K562 (cell line): ENCODE data around the gene TMEM61. TPM values are rescaled to one million over a fixed set of nuclear protein-coding genes. Genes with fewer than 3 reads are reported as not detected.
A peak's percentile ranks its signal among the peaks of the same experiment; 100 is the strongest.

Experiments
- BRCA1 ChIP-seq, 2 experiments: fragments of 450-650 bp in 1 of 2; sonication (generic) in 1 of 2; formaldehyde crosslinking in 1 of 2; IDR thresholded peaks; 2 replicates each; pipeline versions ENCODE4 v1.5.0 to v1.6.1; 2017 to 2020; ENCODE audit warnings: mild to moderate bottlenecking in 1 of 2, missing genetic modification reagents in 1 of 2
- CBFA2T2 ChIP-seq: fragments of 450-650 bp; conservative IDR thresholded peaks from 2 replicates; pipeline ENCODE4 v1.6.1; 2017; ENCODE audit warnings: mild to moderate bottlenecking
- CLOCK ChIP-seq: fragments of 250-450 bp; sonication (Bioruptor Pico); IDR thresholded peaks from 2 replicates; pipeline ENCODE4 v1.4.0; 2020; ENCODE audit warnings: mild to moderate bottlenecking, moderate library complexity, borderline replicate concordance
- E2F3 ChIP-seq: fragments of 250-450 bp; sonication (Bioruptor Pico); IDR thresholded peaks from 2 replicates; pipeline ENCODE4 v1.4.0; 2020; ENCODE audit warnings: mild to moderate bottlenecking
- EGR1 ChIP-seq: fragments of 450-650 bp; conservative IDR thresholded peaks from 2 replicates; pipeline ENCODE4 v1.6.1; 2017; ENCODE audit warnings: mild to moderate bottlenecking
- ESRRA ChIP-seq: fragments of 450-650 bp; IDR thresholded peaks from 2 replicates; pipeline ENCODE4 v1.6.1; 2014; ENCODE audit warnings: low read depth, mild to moderate bottlenecking, moderate library complexity, borderline replicate concordance
- FOXJ2 ChIP-seq: fragments of 200-800 bp; sonication (Bioruptor generic); IDR thresholded peaks from 2 replicates; pipeline ENCODE4 v1.6.1; 2016; ENCODE audit warnings: missing genetic modification characterization, missing compliant biosample characterization
- GABPA ChIP-seq: fragments of 200-800 bp; sonication (Bioruptor generic); conservative IDR thresholded peaks from 2 replicates; pipeline ENCODE4 v1.6.1; 2016; ENCODE audit warnings: low read depth, missing genetic modification characterization, missing compliant biosample characterization
- JUND ChIP-seq, 2 experiments: IDR thresholded peaks; 2 replicates in 1 of 2; 3 replicates in 1 of 2; pipeline ENCODE4 v1.6.1; 2011; ENCODE audit warnings: borderline replicate concordance in 2 of 2, low read depth in 2 of 2, low read length in 2 of 2, improper control_type of control experiment in 1 of 2, missing biosample characterization in 1 of 2, missing genetic modification characterization in 1 of 2, missing genetic modification reagents in 1 of 2
- PHF20 ChIP-seq: fragments of 450-650 bp; IDR thresholded peaks from 2 replicates; pipeline ENCODE4 v1.6.1; 2018; ENCODE audit not compliant: partially characterized antibody
- TBL1XR1 ChIP-seq, 2 experiments: IDR thresholded peaks; 2 replicates each; pipeline ENCODE4 v1.6.1; 2012; ENCODE audit warnings: improper control_type of control experiment in 2 of 2, low read length in 2 of 2, mild to moderate bottlenecking in 1 of 2
- THRAP3 ChIP-seq: fragments of 450-650 bp; IDR thresholded peaks from 2 replicates; pipeline ENCODE4 v1.6.1; 2016; ENCODE audit warnings: mild to moderate bottlenecking, inconsistent platforms, borderline replicate concordance
- ZBTB12 ChIP-seq: fragments of 250-450 bp; sonication (Bioruptor Pico); IDR thresholded peaks from 2 replicates; pipeline ENCODE4 v1.4.0; 2020
- polyA plus RNA-seq, 8 experiments: library from polyadenylated mRNA; depleted of rRNA in 4 of 8; stranded (reverse) in 5 of 8; unstranded in 3 of 8; fragments of >200 nt; fragmentation: Nextera tagmentation in 2 of 8; fragmentation: Illumina TruSeq in 1 of 8; extraction: Ambion mirVana in 2 of 8; extraction: Trizol in 1 of 8; gene quantifications; 2 replicates each; pipeline versions ENCODE4 v1.2.1 to v1.2.3, GENCODE V29; 2011 to 2014; ENCODE audit warnings: inconsistent platforms in 1 of 8, missing spikeins in 1 of 8
- total RNA-seq, 7 experiments: library from RNA; depleted of rRNA in 6 of 7; stranded (reverse); fragments of >200 nt in 6 of 7; fragmentation: Illumina TruSeq in 2 of 7; extraction: Trizol in 2 of 7; gene quantifications; 2 replicates each; pipeline versions ENCODE4 v1.2.1 to v1.2.3, GENCODE V29; 2011 to 2021; ENCODE audit warnings: low replicate concordance in 1 of 7
- TF ChIP-seq, protein P1 (sequence below): fragments of 200-800 bp; sonication (Bioruptor generic); IDR thresholded peaks from 2 replicates; pipeline ENCODE4 v1.6.1; 2017; ENCODE audit warnings: missing genetic modification characterization, missing compliant biosample characterization
- TF ChIP-seq, protein P2 (sequence below): fragments of 250-450 bp; sonication (Bioruptor Pico); IDR thresholded peaks from 2 replicates; pipeline ENCODE4 v1.8.0; 2022; ENCODE audit warnings: moderate library complexity, mild to moderate bottlenecking, inconsistent platforms
- TF ChIP-seq, protein P3 (sequence below): sonication (generic); formaldehyde crosslinking; IDR thresholded peaks from 2 replicates; pipeline ENCODE4 v1.8.0; 2023; ENCODE audit warnings: missing genetic modification reagents, mild to moderate bottlenecking, borderline replicate concordance

Gene TMEM61
- total and polyA plus RNA-seq, 9 of the 15 experiments (the other 6 are each of a cell fraction or from before 2014, with no cell fraction given) = not detected

- TF ChIP-seq ZBTB12 (CRISPR knock-in tag) (no peak), CBFA2T2 (no peak), PHF20 (no peak), THRAP3 (no peak), FOXJ2 (tag) (no peak), JUND (IDR thresholded peaks at IDR 0.05; ENCODE audit: borderline replicate concordance, low read depth, low read length) (no peak), JUND (tag; IDR thresholded peaks at IDR 0.05; ENCODE audit: borderline replicate concordance, low read depth, low read length) (no peak), EGR1 (no peak), GABPA (tag) (no peak), E2F3 (CRISPR knock-in tag) (no peak), CLOCK (CRISPR knock-in tag) (no peak), BRCA1 (IDR thresholded peaks at IDR 0.05) (no peak), BRCA1 (CRISPR knock-in tag; IDR thresholded peaks at IDR 0.05) (no peak), ESRRA (peak; percentile 58; the same call in 1 of the 2 replicates), TBL1XR1 (IDR thresholded peaks at IDR 0.05; ENCODE audit: low read length in 2 of 2) (no peak)
- TF ChIP-seq, protein P1, sequence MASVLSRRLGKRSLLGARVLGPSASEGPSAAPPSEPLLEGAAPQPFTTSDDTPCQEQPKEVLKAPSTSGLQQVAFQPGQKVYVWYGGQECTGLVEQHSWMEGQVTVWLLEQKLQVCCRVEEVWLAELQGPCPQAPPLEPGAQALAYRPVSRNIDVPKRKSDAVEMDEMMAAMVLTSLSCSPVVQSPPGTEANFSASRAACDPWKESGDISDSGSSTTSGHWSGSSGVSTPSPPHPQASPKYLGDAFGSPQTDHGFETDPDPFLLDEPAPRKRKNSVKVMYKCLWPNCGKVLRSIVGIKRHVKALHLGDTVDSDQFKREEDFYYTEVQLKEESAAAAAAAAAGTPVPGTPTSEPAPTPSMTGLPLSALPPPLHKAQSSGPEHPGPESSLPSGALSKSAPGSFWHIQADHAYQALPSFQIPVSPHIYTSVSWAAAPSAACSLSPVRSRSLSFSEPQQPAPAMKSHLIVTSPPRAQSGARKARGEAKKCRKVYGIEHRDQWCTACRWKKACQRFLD (CRISPR knock-in tag) = peak; percentile 56; the same call in 1 of the 2 replicates
- TF ChIP-seq, protein P2, sequence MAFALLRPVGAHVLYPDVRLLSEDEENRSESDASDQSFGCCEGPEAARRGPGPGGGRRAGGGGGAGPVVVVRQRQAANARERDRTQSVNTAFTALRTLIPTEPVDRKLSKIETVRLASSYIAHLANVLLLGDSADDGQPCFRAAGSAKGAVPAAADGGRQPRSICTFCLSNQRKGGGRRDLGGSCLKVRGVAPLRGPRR (CRISPR knock-in tag) = no peak
- TF ChIP-seq, protein P3, sequence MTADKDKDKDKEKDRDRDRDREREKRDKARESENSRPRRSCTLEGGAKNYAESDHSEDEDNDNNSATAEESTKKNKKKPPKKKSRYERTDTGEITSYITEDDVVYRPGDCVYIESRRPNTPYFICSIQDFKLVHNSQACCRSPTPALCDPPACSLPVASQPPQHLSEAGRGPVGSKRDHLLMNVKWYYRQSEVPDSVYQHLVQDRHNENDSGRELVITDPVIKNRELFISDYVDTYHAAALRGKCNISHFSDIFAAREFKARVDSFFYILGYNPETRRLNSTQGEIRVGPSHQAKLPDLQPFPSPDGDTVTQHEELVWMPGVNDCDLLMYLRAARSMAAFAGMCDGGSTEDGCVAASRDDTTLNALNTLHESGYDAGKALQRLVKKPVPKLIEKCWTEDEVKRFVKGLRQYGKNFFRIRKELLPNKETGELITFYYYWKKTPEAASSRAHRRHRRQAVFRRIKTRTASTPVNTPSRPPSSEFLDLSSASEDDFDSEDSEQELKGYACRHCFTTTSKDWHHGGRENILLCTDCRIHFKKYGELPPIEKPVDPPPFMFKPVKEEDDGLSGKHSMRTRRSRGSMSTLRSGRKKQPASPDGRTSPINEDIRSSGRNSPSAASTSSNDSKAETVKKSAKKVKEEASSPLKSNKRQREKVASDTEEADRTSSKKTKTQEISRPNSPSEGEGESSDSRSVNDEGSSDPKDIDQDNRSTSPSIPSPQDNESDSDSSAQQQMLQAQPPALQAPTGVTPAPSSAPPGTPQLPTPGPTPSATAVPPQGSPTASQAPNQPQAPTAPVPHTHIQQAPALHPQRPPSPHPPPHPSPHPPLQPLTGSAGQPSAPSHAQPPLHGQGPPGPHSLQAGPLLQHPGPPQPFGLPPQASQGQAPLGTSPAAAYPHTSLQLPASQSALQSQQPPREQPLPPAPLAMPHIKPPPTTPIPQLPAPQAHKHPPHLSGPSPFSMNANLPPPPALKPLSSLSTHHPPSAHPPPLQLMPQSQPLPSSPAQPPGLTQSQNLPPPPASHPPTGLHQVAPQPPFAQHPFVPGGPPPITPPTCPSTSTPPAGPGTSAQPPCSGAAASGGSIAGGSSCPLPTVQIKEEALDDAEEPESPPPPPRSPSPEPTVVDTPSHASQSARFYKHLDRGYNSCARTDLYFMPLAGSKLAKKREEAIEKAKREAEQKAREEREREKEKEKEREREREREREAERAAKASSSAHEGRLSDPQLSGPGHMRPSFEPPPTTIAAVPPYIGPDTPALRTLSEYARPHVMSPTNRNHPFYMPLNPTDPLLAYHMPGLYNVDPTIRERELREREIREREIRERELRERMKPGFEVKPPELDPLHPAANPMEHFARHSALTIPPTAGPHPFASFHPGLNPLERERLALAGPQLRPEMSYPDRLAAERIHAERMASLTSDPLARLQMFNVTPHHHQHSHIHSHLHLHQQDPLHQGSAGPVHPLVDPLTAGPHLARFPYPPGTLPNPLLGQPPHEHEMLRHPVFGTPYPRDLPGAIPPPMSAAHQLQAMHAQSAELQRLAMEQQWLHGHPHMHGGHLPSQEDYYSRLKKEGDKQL (CRISPR knock-in tag) = no peak
Measured at GRCh38 chr1:54951810-54952226, 28.6 kb upstream of the TMEM61 start (continued).
